Measurements from ENCODE around the gene KIZ. TPM values are rescaled to one million over a fixed set of nuclear protein-coding genes. Genes with fewer than 3 reads are reported as not detected.

The KIZ gene
- total and polyA plus RNA-seq, 2 experiments from 2014 or later, result 11.0 to 55.4 TPM

DNA sequence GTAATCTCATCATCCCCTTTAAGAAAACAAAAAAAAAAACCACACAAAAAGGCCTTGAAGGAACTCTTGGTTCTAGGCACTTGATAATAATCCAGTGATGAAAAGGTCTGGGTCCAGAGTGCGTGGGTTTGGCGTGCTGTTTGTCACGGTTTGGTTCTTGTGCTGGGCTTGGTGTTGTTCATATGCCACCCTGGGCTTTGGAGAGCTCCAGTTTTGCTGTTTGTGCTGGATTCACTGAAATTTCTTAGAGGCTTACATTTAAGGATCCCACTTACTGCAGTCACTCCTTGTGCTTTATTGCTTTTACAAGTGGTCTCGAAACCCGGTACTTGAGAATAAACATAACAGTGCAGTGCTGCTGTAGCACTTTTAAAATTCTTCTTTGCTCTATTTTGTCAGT, 108.4 kb downstream of the KIZ start:
- no peaks in the 10 kb centered on the region for H3K27me3 ChIP-seq
- no peak for DNase-seq (ENCODE audit: low read depth in 1 of 2, low spot score in 1 of 2)
- H3K4me1 ChIP-seq (ENCODE audit: low read depth), result no peaks in the 10 kb centered on the region
- no peak overlapping the region for H3K4me3 ChIP-seq
- H3K9me3 ChIP-seq (ENCODE audit: low read depth), result no peaks in the 10 kb centered on the region
- H3K27ac ChIP-seq, result no peak overlapping the region
- no peak for TF ChIP-seq CTCF (IDR thresholded peaks at IDR 0.05; ENCODE audit: low read depth, low read length)
- no peaks in the 10 kb centered on the region for H3K36me3 ChIP-seq

- H3K9me3 ChIP-seq (ENCODE audit: low read depth), result no peaks in the 10 kb centered on the region
- no peaks in the 10 kb centered on the region for H3K4me1 ChIP-seq (ENCODE audit: low read depth)
- no peaks in the 10 kb centered on the region for H3K27me3 ChIP-seq
- H3K4me3 ChIP-seq, result no peak overlapping the region
- no peak for DNase-seq (ENCODE audit: low read depth in 1 of 2, low spot score in 1 of 2)
- no peak overlapping the region for H3K27ac ChIP-seq
- TF ChIP-seq CTCF (IDR thresholded peaks at IDR 0.05; ENCODE audit: low read depth, low read length), result no peak
- H3K36me3 ChIP-seq, result no peaks in the 10 kb centered on the region
These were observed 109.1 kb downstream of the KIZ start for GRCh38 chr20:21234806-21235483.

DNA sequence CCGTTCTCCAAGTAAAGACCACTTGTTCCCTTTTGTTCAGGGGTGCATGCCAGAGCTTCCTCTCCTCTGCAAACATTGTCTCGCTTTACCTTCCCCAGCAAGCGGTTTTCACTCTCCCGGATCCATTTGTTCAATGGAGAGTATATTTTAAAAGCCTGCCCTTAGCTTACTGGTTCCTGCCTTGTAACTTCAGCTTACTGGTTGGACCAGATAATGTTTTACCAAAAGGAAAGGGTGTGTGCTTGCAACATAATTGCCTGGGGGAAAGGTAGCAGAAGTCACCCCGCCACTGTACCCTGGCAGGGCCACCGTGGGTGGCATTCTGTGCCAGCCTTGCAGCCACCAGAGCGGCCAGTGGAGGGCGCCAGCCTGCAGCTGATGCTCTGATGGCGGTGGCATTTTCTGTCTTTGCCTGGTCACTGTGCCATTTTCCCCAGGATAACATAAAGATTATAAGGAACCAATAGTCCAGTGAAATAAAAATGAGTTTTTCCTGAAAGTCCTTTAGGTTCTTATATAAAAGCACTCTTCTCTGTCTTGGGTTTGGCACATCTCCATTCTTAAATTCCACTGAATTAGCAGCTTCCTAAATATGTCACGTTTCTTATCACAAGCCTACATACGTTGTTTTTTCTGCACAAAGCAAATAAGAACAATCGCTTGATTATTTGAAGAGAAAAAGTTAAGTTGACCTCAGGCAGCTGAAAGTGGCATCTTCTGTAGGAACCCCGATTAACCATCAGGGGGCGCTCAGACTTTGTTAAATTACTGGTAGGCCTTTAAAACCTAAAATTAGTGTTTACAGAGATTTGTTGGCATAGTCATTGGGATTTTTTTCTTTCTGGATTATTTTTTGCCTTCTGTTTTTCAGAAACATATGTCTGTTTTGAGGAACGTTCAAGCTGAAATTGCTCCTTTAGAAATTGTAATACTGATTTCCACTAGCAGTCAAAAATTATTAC, 109.9 kb downstream of the KIZ start:
- peak; percentile 73 to 79 for DNase-seq (ENCODE audit: low read depth in 1 of 2, low spot score in 1 of 2)
- H3K4me1 ChIP-seq (ENCODE audit: low read depth), result no peaks in the 10 kb centered on the region
- H3K9me3 ChIP-seq (ENCODE audit: low read depth), result no peaks in the 10 kb centered on the region
- no peak overlapping the region for H3K27ac ChIP-seq
- H3K27me3 ChIP-seq, result no peaks in the 10 kb centered on the region
- H3K4me3 ChIP-seq, result no peak overlapping the region
- peak; percentile 78 for TF ChIP-seq CTCF (IDR thresholded peaks at IDR 0.05; ENCODE audit: low read depth, low read length)
- H3K36me3 ChIP-seq, result no peaks in the 10 kb centered on the region

DNA sequence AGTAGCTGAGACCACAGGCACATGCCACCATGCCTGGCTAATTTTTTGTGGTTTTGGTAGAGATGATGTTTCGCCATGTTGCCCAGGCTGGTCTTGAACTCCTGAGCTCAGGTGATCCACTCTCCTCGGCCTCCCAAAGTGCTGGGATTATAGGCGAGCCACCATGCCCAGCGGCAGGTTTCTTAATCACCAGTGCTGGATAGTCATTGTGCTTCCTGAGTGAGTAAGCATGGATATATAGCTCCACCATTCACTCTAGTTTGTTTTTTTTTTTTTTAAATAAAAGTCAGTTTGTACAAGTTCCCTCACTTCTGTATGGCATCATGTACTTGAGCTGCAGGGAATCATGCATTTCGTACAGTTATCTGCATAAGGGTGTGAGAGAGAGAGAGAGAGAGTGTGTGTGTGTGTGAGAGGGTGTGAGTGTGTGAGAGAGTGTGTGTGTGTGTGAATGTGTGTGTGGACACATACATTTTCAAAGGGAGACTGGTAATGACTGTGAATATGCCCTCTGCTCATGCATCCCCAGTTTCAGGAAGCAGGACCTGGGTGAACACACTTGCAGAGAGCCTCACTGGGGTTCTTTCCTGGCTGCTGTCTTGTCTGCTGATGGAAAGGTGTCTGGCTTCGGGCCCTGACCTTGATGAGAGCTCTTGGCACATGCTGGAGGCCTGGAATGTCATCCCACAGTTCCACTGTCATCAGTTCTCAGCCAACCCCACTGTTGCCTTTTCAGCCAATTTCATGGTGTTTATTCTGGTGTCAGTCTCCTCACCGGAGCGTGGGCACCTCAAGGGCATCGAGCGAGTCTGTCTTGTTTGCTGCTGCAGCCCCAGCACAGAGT, 112.3 kb downstream of the KIZ start:
- no peak overlapping the region for H3K27ac ChIP-seq
- no peaks in the 10 kb centered on the region for H3K27me3 ChIP-seq
- DNase-seq (ENCODE audit: low read depth in 1 of 2, low spot score in 1 of 2), result no peak
- H3K9me3 ChIP-seq (ENCODE audit: low read depth), result no peaks in the 10 kb centered on the region
- no peaks in the 10 kb centered on the region for H3K36me3 ChIP-seq
- TF ChIP-seq CTCF (IDR thresholded peaks at IDR 0.05; ENCODE audit: low read depth, low read length), result no peak
- no peaks in the 10 kb centered on the region for H3K4me1 ChIP-seq (ENCODE audit: low read depth)
- no peak overlapping the region for H3K4me3 ChIP-seq

- H3K36me3 ChIP-seq, result no peaks in the 10 kb centered on the region
- H3K4me1 ChIP-seq (ENCODE audit: low read depth), result no peaks in the 10 kb centered on the region
- TF ChIP-seq CTCF (IDR thresholded peaks at IDR 0.05; ENCODE audit: low read depth, low read length), result no peak
- no peaks in the 10 kb centered on the region for H3K9me3 ChIP-seq (ENCODE audit: low read depth)
- no peak for DNase-seq (ENCODE audit: low read depth in 1 of 2, low spot score in 1 of 2)
- no peak overlapping the region for H3K4me3 ChIP-seq
- H3K27me3 ChIP-seq, result no peaks in the 10 kb centered on the region
- H3K27ac ChIP-seq, result no peak overlapping the region
These were observed 113.1 kb downstream of the KIZ start for GRCh38 chr20:21238818-21239536.

Measured in cardiac muscle cell (in vitro differentiated cells and primary cell).